ENCODE results near the gene RAB26. TPM values are rescaled to one million over a fixed set of nuclear protein-coding genes. Genes with fewer than 3 reads are reported as not detected.

Gene RAB26
- total RNA-seq, 1 experiment from 2014 or later: 10.8 TPM

DNA sequence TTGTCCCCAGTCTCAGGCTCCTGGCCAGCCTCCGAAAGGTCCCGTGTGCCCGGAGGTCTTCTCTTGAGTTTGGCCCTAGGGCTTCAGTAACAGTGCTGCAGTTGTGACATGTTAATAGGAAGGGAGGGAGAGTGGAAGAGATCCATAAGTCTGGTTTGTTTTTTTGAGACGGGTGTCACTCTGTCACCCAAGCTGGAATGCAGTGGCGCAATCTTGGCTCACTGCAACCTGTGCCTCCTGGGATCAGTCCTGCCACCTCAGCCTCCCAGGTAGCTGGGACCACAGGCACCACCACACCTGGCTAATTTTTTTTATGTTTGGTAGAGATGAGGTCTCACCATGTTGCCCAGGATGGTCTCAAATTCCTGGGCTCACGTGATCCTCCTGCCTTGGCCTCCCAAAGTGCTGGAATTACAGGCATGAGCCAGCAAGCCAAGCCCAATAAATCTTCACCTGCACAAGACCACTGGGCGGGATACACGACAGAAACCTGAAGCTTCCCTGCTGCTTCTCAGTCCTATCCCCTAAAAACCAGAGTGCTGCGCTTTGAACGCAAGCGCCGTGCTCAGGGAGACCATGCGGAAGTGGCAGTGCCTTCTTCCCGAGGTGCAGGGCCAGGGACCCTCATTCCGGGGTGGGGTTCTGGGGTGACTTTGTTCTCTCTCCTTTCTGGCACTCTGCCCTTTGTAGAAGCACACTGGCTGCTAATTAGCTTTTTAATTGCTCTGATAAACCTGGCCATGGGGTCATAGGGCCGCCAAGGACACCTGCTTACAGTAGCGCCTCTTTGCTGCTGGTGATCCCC, 18.0 kb downstream of the RAB26 start:
- peaks cover 33% of the 10 kb centered on the region for H3K4me1 Mint-ChIP-seq (ENCODE audit: low read depth, unreplicated experiment)
- CTCF ChIA-PET: no interaction called here

DNA sequence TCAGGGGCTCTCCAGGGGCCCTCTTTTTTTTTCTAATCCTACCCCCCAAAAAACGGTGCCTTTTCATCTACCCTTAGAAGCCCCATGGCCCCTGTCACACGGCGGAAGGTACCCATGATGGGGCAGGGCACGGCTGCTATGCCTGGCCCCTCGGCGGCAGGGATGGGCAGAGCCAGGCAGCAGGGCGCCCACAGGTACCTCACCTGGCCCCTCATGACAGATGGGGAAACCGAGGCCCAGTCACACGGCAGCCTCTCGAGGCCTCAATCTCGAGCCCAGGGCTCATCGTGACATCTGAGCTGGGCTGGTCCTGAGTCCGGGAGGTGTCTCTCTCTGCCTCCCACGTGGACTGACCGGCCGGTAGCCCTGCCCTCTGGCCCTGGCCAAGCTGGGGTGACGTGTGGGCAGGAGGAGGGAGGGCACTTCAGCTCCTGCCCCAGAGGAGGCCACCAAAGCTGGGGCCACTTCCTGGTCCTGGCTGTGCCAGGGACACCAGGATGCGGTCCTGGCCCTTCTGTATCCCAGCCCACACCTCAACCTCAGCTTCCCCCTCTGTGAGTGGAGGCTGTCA, 18.7 kb downstream of the RAB26 start:
- H3K36me3 Mint-ChIP-seq (ENCODE audit: insufficient read depth, unreplicated experiment): peaks cover 58% of the 10 kb centered on the region
- H3K4me3 Mint-ChIP-seq (ENCODE audit: low read depth, unreplicated experiment): no peak overlapping the region
- no peak overlapping the region for H3K27ac Mint-ChIP-seq (ENCODE audit: unreplicated experiment)
- H3K27me3 Mint-ChIP-seq (ENCODE audit: unreplicated experiment): no peaks in the 10 kb centered on the region
- intact Hi-C loops (cut with micrococcal nuclease; ENCODE audit: unreplicated experiment): no loop called here
- H3K4me1 Mint-ChIP-seq (ENCODE audit: low read depth, unreplicated experiment): peaks cover 27% of the 10 kb centered on the region
- TF ChIP-seq, protein P1, sequence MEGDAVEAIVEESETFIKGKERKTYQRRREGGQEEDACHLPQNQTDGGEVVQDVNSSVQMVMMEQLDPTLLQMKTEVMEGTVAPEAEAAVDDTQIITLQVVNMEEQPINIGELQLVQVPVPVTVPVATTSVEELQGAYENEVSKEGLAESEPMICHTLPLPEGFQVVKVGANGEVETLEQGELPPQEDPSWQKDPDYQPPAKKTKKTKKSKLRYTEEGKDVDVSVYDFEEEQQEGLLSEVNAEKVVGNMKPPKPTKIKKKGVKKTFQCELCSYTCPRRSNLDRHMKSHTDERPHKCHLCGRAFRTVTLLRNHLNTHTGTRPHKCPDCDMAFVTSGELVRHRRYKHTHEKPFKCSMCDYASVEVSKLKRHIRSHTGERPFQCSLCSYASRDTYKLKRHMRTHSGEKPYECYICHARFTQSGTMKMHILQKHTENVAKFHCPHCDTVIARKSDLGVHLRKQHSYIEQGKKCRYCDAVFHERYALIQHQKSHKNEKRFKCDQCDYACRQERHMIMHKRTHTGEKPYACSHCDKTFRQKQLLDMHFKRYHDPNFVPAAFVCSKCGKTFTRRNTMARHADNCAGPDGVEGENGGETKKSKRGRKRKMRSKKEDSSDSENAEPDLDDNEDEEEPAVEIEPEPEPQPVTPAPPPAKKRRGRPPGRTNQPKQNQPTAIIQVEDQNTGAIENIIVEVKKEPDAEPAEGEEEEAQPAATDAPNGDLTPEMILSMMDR (IDR thresholded peaks at IDR 0.05; ENCODE audit: unreplicated experiment): no peak
- CTCF ChIA-PET: interaction anchor here (1.3 kb wide), 1 partner anchor 9 kb away, joined by 3 read pairs; no protein-coding TSS in a partner anchor
- no peaks in the 10 kb centered on the region for H3K9me3 Mint-ChIP-seq (ENCODE audit: low read depth, unreplicated experiment)
- no TSS peak for BruUV-seq (replicated peaks)
- no peak for DNase-seq

More for the DNA sequence above, 18.0 kb downstream of the RAB26 start:
- no peak overlapping the region for H3K4me3 Mint-ChIP-seq (ENCODE audit: low read depth, unreplicated experiment)
- BruUV-seq (replicated peaks): no TSS peak
- no peak for DNase-seq
- no peak overlapping the region for H3K27ac Mint-ChIP-seq (ENCODE audit: unreplicated experiment)
- intact Hi-C loops (cut with micrococcal nuclease; ENCODE audit: unreplicated experiment): no loop called here
- H3K27me3 Mint-ChIP-seq (ENCODE audit: unreplicated experiment): no peaks in the 10 kb centered on the region
- peaks cover 58% of the 10 kb centered on the region for H3K36me3 Mint-ChIP-seq (ENCODE audit: insufficient read depth, unreplicated experiment)
- no peaks in the 10 kb centered on the region for H3K9me3 Mint-ChIP-seq (ENCODE audit: low read depth, unreplicated experiment)
- TF ChIP-seq, protein P1 (IDR thresholded peaks at IDR 0.05; ENCODE audit: unreplicated experiment): no peak

DNA sequence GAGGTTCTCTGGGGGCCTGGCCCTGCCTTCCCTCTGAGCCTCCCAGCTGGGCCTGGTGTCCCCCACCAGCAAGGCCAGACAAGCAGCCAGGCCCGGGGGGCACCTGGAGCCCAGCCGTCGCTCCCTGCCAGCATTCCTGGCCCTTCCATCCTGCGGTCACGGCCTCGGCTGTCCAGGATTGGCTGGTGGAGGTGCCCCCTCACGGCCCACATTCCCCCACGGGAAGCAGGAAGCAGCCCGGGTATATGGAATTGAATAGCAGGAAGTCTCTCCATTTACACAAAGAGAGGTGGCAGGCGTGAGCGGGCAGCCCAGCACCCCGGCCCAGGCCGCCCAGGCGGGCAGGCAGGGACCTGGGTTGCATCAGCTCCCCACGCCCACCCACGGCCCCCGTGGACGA, 21.7 kb downstream of the RAB26 start:
- peaks cover 8% of the 10 kb centered on the region for H3K4me1 Mint-ChIP-seq (ENCODE audit: low read depth, unreplicated experiment)
- intact Hi-C loops (cut with micrococcal nuclease; ENCODE audit: unreplicated experiment): no loop called here
- BruUV-seq (replicated peaks): no TSS peak
- TF ChIP-seq, protein P1 (IDR thresholded peaks at IDR 0.05; ENCODE audit: unreplicated experiment): no peak
- H3K9me3 Mint-ChIP-seq (ENCODE audit: low read depth, unreplicated experiment): no peaks in the 10 kb centered on the region
- peaks cover 66% of the 10 kb centered on the region for H3K36me3 Mint-ChIP-seq (ENCODE audit: insufficient read depth, unreplicated experiment)
- DNase-seq: no peak
- CTCF ChIA-PET: no interaction called here
- H3K4me3 Mint-ChIP-seq (ENCODE audit: low read depth, unreplicated experiment): no peak overlapping the region
- no peak overlapping the region for H3K27ac Mint-ChIP-seq (ENCODE audit: unreplicated experiment)
- no peaks in the 10 kb centered on the region for H3K27me3 Mint-ChIP-seq (ENCODE audit: unreplicated experiment)

DNA sequence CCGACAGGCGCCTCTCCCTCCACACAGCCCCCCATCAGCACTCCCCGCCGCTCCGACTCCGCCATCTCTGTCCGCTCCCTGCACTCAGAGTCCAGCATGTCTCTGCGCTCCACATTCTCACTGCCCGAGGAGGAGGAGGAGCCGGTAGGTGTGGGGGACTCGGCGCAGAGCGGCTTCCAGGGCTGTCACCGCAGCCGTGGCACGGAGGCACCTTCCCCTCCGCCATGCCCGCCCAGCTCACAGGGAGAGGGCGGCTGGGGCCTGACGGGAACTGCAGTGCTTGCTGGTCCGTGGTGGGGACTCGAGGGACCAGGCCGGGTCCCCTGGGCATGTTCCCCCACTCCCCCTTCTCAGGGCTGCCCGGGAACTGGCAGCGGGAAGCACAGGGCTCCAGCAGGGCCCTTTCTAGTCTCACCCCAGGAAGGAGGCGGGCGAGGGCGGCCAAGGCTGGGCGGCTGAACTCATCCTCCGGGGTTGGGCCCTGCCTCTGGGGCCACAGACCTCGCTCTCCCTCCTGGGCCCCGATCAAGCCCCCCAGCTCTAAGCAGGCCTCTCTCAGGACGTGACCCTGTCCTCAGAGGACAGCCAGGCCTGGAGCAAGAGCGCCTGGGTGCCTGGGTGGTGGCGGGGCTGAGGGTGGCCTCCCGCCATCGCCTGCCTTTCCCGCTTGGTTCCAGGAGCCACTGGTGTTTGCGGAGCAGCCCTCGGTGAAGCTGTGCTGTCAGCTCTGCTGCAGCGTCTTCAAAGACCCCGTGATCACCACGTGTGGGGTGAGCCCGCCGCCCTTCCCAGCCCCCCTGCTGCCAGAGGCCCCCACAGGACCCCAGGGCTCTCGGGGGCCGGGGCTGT, 22.4 kb downstream of the RAB26 start:
- Mint-ChIP-seq H3K4me1 (ENCODE audit: low read depth, unreplicated experiment) (peaks cover 6% of the 10 kb centered on the region), H3K4me3 (ENCODE audit: low read depth, unreplicated experiment) (no peak overlapping the region), H3K27me3 (ENCODE audit: unreplicated experiment) (no peaks in the 10 kb centered on the region), H3K27ac (ENCODE audit: unreplicated experiment) (no peak overlapping the region), H3K9me3 (ENCODE audit: low read depth, unreplicated experiment) (no peaks in the 10 kb centered on the region), H3K36me3 (ENCODE audit: insufficient read depth, unreplicated experiment) (peaks cover 74% of the 10 kb centered on the region)
- TF ChIP-seq, protein P1 (IDR thresholded peaks at IDR 0.05; ENCODE audit: unreplicated experiment): no peak
- DNase-seq: no peak
- CTCF ChIA-PET: no interaction called here
- BruUV-seq (replicated peaks): no TSS peak
- intact Hi-C loops (cut with micrococcal nuclease; ENCODE audit: unreplicated experiment): no loop called here

Data from Calu3 (cell line).